ENCODE results near the gene CRELD2.

The CRELD2 gene

GRCh38 chr22:49933236-49934159, 15.1 kb downstream of the CRELD2 start:
- DNase-seq: no peak

- DNase-seq: peak; percentile 36
These were observed 15.9 kb downstream of the CRELD2 start for GRCh38 chr22:49934160-49934890.

GRCh38 chr22:49934891-49935557, 16.6 kb downstream of the CRELD2 start:
- peak; percentile 91 for DNase-seq

GRCh38 chr22:49935561-49935960, 17.1 kb downstream of the CRELD2 start:
- peak; percentile 69 for DNase-seq

GRCh38 chr22:49936018-49936972, 17.9 kb downstream of the CRELD2 start:
- peak; percentile 96 for DNase-seq

- no peak for DNase-seq
These were observed 18.7 kb downstream of the CRELD2 start for GRCh38 chr22:49936973-49937757.

- DNase-seq: no peak
These were observed 19.5 kb downstream of the CRELD2 start for GRCh38 chr22:49937758-49938564.

- DNase-seq: no peak
These were observed 20.2 kb downstream of the CRELD2 start for GRCh38 chr22:49938565-49939136.

GRCh38 chr22:49941507-49942316, 23.3 kb downstream of the CRELD2 start:
- DNase-seq: no peak

- no peak for DNase-seq
These were observed 24.4 kb downstream of the CRELD2 start for GRCh38 chr22:49942565-49943404.

GRCh38 chr22:49943405-49943765, 25.0 kb downstream of the CRELD2 start:
- DNase-seq: no peak

GRCh38 chr22:49943771-49944398, 25.5 kb downstream of the CRELD2 start:
- DNase-seq: no peak

- no peak for DNase-seq
These were observed 26.0 kb downstream of the CRELD2 start for GRCh38 chr22:49944399-49944891.

GRCh38 chr22:49945042-49945794, 26.8 kb downstream of the CRELD2 start:
- peak; percentile 59 for DNase-seq

GRCh38 chr22:49946612-49947295, 28.3 kb downstream of the CRELD2 start:
- no peak for DNase-seq

- DNase-seq: no peak
These were observed 28.8 kb downstream of the CRELD2 start for GRCh38 chr22:49947296-49947622.
